GM19351 (cell line): ENCODE data around the gene TXK.
A peak's percentile ranks its signal among the peaks of the same experiment; 100 is the strongest.

Experiments
- ATAC-seq: cut with Tn5 transposase; IDR thresholded peaks from one replicate; pipeline ENCODE4 v1.9.1; 2021; ENCODE audit warnings: mild to moderate bottlenecking, moderate library complexity; ENCODE audit not compliant: unreplicated experiment

Gene TXK

DNA sequence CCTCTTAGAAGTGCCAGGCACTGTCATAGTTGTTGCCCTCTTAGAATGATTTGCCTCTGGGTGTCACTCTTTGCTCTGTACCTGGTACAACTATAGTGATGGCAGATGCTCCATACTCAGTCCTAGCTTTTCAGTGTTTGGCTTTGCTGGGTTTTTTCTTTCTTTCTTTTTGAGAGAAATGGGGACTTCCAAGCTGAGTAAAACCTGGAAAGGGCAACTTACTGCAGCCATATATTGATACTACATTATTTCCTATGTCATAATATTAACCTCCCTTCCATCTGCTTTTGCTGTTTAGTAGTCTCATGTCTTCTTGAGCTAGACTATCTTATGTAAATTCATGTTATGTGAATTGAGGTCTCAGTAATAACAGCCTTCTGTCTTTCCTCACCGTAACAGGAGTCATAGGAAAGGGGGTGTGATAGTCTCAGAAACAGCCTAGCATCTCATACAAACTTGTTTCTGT lies 68.4 kb downstream of the TXK start:
- peak; percentile 61 for ATAC-seq

DNA sequence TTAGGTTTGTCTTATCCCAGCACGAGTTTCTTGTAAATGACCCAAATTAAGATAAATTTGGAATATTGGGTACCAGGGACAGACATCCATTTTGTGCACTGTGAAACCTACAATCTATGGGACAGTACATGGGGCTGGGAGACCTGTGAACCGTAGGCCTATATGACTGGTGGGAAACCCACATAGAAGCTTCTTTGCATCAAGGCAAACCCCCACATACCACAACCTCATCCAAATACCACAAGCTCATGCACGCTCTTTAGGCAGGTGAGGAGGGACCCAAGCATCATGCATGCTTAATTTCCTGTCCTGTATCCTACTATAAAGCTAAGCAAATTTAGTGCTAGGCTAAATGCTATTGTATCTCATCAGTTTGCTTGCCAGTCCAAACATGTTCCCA lies 69.7 kb downstream of the TXK start:
- peak; percentile 65 for ATAC-seq

DNA sequence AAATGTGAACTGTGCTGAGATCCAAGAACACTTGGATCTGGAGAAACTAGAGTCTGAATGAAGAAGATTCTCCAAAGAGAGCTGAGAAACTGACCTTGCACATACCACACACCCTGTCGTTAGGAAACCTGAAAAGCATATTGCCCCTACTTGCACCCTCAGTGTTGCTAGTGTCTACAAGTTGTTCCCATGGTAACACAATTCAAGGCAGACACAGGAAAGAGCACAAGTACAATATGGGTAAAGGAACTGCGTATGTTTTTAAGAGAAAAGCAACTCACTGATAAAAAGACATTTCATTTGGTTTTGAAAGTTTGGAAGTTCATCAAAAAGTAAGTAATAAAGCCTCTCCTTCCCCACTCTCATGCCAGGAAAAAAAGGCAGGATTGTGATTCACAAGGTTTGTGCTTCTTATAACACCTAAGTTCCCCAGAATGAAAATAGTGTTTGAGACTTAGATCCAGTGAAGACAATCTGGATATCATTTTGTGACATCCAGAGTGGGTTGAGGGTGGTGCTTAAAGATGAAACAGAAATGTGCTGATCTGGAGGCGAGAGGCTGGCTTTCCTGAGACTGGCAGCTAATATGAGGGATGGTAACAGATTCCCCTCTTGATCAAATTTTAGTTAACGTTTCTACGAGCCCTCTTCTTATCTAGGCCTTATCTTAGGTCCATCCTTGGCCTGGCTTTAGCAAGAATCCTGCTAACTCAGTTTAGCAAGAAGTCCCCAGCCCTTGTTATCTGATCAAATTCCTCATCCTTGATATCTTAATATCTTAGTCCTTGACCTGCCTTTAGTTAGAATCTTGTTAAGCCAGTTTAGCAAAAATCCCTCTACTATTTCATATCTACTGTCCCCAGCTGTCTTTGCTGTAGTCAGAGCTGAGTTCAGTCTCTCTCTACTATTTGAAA lies 75.2 kb downstream of the TXK start:
- no peak for ATAC-seq

DNA sequence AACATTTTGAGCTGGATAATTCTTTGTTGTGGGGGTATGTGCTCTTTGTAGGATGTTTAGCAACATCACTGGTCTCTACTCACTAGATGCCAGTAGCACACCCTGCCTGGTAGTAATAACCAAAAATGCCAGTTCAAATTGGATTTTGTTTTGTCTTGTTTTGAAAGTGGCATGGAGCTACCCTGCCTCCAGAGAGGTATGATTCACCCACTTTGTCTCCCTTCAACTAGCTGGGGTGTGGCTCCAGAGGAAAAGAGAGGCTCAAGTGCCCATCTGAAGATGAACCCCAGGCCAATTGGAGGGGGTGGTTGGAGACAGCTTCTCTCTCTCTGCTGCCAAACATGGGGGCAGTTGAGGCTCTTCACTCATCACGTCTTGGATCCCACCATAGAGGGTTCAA lies 83.0 kb downstream of the TXK start:
- ATAC-seq = no peak

DNA sequence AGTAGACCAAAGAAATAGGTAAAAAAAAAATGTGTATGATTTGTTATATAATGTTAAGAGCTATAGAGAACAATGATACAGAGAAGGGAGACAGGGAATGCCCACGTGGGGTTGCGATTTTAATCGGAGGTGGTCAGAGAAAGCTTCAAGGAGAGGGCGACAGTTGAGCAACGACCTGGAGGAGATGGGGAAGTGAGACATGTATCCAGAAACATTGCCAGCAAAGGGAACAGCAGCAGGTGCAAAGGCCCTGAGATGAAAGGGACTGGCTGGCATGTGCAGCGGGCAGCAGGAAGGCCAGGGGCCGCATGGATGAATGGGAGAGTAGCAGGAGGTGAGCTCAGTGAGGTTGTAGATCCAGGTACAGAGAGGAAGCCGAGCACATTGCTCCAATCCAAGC lies 84.6 kb downstream of the TXK start:
- ATAC-seq = no peak

DNA sequence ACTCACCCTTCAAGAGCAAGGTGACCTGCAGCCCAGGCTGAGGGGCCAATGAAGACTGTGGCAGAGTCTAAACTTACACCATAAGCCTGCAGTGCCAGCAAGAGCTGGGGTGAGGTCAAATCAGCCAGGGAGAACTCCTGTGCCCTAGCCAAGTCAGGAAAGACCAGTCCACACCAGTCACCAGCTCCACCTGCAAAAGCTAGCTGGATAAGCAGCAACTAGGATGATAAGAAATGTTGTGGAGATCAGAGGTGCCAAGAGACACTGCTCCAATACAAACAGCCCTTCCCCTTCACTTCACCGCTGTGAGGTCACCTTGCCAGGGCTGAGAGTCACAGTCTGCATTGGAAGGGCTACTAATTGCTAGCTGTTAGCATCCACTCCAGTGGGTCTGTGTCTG lies 86.2 kb downstream of the TXK start:
- ATAC-seq = peak; percentile 13

DNA sequence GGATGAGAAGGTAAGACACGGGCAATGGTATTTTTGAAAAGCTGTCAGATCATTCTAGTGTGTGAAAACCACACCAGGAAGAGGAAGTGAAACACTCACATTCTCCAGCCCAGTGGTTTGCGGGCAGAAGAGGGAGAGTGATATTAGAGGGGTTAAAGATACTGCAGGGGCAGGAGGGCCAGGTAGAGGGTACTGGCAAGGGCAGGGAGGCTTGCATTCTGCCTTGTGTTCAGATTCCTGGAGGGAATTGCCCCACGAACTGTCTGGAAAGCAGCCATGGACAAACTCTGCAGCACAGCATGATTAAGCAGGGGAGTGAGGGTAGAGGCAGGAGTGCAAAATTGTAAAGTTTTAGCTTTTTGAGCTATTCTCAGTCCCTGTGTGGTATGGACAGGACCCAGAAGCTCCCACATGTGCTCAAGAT lies 86.6 kb downstream of the TXK start:
- peak; percentile 96 for ATAC-seq

DNA sequence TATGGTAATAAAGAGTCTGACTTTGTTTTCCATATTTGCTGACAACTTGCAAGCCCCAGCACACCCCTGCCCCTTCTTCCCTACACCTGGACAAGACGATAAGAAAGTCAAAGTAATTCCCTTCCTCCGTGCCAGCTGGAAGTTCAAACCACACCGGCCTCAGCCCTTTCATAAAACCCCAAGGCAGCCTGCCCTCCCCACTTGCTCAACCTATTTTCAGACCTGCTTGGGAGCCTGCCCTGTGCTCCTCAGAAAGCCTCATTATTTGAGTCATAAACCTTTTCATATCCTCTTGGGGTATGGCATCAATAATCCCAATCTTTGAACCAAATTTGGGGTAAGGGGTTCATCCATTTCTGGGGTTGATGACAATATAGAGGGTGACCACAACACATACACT lies 88.0 kb downstream of the TXK start:
- no peak for ATAC-seq

DNA sequence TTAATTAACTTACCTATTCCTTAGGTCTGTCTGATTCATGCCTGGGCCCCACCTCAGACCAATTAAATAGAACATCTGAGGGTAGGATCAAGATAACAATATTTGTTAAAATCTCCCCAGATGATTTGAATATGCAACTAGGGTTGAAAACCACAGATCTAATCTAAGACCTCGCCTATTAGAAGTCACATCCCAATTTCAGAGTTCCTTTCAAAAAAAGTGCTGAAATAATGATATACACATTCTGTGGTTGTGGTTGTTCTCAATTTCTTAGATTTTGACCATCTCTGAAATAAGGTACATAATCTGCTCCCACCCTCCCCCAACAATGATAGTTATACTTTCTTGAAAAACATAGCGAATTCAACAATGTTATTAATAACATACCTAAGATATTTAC lies 89.8 kb downstream of the TXK start:
- ATAC-seq = no peak

DNA sequence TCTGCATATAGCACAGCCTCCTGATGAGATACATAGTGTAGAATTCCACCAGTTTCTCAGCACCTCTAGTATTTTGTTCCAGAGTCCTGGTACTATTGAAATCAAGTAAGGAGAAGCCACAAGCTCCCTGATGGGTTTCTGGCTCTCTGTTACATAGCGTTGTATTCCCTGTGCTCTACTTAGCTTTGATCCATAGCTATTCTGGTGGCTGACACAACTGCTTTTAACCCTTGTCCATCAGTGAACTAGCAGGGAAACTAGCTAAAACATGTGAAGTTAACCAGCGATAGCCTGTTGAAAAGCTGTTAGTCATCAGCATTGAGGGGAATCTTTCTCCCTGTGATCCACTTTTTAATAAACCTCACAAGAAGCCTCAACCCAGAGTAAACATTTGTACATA lies 90.5 kb downstream of the TXK start:
- ATAC-seq = no peak

DNA sequence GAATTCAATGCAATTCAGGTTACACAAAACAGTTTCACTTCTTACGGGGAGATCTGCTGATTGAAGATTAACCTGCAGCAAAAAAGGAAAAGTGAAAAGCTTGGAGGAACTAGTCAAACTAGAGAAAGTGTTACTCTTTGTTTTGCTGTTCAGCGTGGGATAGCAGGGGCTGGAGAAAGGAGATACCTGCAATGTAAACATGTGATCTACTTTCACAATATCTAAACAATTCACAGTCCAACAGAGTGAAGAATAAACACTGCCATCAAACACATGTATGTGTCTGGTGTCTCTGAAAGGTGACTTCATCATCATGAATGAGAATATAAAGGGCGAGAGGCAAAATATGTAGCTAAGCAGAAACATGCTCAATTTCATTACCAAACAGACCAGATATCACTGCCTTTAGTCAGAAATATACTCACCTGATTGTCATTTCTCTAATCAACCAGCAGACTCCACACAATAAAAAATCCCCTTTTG lies 91.0 kb downstream of the TXK start:
- ATAC-seq = no peak

DNA sequence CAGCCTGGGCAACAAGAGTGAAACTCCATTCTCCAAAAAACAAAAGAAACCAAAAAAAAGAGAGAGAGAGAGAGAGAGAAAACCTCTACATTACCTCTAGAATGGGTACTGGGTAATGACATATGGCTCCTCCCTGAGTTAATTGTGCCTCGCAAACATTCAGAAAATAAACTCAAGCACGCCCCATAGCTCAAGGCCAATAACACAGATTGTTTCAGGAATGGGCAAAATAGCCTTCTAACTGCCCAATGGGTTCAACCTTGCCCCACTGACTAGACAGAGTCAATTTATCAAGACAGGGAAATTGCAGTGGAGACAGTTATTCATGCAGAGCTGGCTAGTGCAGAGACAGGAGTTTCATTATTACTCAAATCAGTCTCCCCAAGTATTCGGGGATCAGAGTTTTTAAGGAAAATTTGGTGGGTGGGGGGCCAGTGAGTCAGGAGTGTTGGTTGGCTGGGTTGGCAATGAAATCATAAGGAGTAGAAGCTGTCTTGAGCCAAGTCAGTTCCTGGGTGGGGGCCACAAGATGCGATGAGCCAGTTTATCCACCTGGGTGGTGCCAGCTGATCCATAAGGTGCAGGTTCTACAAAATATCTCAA lies 92.4 kb downstream of the TXK start:
- ATAC-seq = no peak

DNA sequence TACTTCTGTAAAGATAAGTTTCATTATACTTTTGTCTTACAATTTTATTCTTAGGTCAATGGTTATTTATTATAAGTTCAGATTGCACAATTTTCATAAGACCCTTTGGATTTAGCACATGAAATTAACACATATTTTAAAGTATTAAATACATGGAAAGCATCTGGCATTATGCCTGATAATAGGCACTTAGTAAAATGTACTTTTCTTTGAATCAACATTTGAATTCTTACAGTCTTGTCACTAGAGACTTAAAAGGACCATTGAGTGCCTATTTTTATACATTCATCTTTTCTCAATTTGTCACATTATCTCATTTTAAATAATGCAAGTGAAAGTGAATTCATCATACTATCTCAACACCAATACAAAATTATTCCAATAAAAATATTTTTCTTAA lies 94.5 kb downstream of the TXK start:
- ATAC-seq = no peak

DNA sequence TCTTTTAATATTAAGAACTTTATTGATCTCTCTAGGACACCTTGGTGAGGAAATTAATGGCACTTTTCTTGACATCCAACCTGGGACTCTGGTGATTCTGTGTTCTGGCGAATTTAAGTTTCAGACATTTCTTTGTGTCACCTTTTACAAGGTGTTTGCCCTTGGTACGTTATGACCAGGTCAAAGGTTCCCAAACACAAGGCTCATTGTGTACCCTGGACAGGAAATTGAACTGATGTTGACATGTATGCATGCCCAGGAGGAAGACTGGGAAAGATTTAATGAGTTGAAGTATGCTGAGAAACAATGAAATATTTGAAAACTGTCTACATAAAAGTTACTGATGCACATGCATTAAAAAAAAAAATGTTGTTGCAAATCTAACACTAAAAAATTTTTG lies 95.4 kb downstream of the TXK start:
- no peak for ATAC-seq

DNA sequence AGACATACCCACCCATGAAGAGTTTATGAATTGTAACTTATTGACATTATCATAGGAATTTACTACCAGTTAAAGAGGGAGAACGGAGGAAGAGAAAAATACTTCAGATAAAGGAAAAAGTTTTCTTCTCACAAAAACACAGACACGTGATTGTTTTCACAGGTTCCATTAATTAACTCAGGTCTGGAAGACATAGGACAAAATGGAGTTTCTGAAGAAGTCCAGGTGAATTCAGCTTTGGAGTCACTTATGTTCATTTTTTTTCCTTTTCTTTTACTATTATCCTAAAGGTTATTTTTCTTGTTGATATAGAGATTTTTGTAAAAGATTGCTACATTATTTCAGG lies 97.0 kb downstream of the TXK start:
- ATAC-seq = no peak

DNA sequence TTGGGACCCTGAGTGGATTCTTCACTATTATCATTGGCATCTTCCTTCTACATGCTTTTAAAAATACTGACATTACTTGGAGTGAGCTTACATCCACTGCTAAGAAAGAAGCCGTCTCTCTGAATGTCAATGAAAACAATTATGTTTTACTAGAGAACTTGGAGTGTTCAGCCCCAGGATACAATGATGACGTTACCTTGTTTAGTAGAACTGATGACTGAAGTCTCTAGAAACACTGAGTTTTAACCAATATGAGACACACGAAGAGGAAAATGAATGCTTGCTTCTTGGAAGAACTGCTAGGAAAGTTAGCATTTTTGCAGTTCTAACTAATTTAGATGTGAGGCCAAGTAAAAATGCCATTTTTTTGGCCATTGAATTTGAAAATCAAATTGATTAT lies 98.1 kb downstream of the TXK start:
- ATAC-seq = no peak

DNA sequence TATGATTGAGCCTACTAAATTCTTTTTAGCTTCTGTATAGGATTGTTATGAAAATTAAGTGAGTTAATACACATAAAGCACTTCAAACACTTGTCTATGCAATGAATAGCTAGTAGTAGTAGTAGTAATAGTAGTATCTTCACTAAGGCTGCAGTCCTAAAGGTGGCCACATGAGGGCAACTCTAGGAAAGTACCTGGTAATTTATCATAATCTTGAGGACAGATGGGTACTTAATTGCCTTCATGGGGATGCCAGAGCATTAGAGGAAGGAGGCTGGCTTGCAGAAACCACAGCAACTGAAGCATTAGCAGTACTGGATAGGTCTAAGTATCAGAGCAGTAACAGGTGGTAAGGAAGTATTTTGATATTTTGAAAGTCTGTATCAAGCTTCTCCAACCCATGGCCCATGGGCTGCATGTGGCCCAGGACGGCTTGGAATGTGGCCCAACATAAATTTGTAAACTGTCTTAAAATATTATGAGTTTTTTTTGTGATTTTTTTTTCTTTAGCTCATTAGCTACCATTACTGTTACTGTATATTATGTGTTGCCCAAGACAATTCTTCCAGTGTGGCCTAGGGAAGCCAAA lies 100.1 kb downstream of the TXK start:
- ATAC-seq = peak; percentile 25

DNA sequence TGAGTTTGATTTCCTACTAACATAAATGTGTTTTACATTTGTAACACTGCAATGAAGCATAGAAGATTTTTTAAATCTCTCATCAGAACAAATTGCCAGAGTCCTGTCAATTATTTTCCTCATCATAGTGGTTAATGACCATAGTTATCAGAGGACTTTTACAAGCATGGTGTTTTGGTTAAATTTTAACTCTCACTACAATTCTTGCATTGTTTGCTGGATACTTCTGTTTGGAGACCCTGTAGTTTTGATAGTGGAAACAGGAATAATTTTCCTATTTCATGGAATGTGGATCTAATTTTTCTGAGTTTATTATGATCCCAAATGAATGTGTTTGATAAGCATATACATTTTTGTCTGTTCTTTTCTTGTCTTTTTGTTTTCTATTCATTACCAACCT lies 100.6 kb downstream of the TXK start:
- ATAC-seq = no peak

DNA sequence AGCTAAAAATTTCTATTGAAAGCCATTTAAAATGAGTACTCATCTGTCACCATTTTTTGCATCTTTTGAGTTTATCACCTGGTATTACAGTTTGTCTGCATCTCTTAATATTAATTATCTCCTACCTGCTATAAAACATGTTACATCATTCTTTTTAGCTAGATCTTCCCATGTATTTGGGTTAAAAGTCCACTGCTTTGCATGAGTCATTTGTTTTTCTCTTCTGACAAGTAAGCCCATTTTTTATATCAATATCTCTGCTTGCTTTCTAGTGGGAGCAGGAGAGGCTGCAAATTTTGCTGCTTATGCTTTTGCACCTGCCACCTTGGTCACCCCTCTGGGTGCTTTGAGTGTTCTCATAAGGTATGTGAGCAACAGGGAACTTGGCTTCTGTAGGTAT lies 101.3 kb downstream of the TXK start:
- ATAC-seq = no peak

DNA sequence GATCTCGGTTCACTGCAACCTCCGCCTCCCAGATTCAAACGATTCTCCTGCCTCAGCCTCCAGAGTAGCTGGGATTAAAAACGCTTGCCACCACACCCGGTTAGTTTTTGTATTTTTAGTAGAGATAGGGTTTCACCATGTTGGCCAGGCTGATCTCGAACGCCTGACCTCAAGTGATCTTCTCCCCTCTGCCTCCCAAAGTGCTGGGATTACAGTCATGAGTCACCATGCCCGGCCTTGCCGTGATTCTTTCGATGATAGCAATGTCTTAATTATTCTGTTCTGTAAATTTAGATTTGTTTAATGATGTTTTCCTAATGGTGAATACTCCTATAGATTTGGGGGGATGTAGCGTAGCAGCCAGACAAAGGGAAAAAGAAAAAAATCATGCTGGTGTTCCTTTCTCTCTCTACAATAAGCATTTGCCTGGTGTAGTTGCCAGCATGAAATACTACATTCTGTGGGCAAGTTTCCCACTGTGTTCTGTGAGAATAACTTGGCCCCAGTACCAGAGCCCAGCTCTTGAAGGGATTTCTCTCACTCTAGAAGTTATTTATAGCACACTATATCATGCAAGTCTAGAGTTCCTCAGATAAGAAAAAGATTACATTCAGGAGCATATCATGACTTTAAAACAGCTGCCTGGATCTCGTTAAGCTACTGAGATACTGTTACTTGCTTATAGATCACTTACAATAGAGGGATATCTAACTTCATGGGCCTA lies 102.1 kb downstream of the TXK start:
- ATAC-seq = no peak

DNA sequence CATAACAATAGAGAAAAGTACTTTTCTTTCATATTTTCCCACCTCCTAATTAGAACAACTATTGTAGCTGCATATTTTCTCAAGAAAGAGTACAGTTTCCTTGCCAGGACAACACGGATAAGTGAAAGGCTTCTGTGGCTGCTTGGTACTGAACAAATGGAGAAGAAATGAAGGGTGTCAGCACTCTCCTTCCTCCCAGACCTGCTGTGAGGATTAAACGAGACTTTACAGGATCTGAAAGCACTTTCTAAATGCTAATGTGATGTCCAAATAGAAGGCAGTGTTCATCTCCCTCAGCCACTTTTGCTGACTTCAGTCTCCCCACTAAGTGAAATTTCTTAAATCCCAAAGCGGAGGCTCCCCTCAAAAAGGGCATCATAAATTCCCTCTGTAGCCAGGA lies 103.6 kb downstream of the TXK start:
- ATAC-seq = no peak
